Suppressor macrophage treated with lipopolysaccharide for 4 hours (primary cell): Measurements from ENCODE around the gene CD300H.
"Not testable (repeated sequence)": the region's sequence is repeated elsewhere in the genome, so short reads cannot be mapped to it uniquely, and the experiment has no call there.

Source experiments
- DNase-seq: peaks from one replicate; pipeline ENCODE4 v3.0.0-alpha.2; 2020

Gene CD300H

GRCh38 chr17:74525465-74525725 is 41.9 kb downstream of the CD300H start:
- DNase-seq, result no peak

GRCh38 chr17:74524653-74525464 is 42.5 kb downstream of the CD300H start:
- DNase-seq, result peak; percentile 70

- DNase-seq, result no peak
Measured at GRCh38 chr17:74523308-74523707, 44.0 kb downstream of the CD300H start.

GRCh38 chr17:74522381-74523105 is 44.8 kb downstream of the CD300H start:
- DNase-seq, result no peak

- peak; percentile 85 for DNase-seq
Measured at GRCh38 chr17:74521701-74522201, 45.6 kb downstream of the CD300H start.

GRCh38 chr17:74520790-74521480 is 46.4 kb downstream of the CD300H start:
- peak; percentile 96 for DNase-seq

- peak; percentile 53 for DNase-seq
Measured at GRCh38 chr17:74520016-74520434, 47.3 kb downstream of the CD300H start.

- DNase-seq, result not testable (repeated sequence)
Measured at GRCh38 chr17:74518413-74518981, 48.8 kb downstream of the CD300H start.

- peak; percentile 29 for DNase-seq
Measured at GRCh38 chr17:74516561-74517328, 50.6 kb downstream of the CD300H start.

- DNase-seq, result no peak
Measured at GRCh38 chr17:74515941-74516340, 51.4 kb downstream of the CD300H start.

GRCh38 chr17:74514632-74515334 is 52.5 kb downstream of the CD300H start:
- peak; percentile 39 for DNase-seq

- peak; percentile 56 for DNase-seq
Measured at GRCh38 chr17:74513987-74514631, 53.2 kb downstream of the CD300H start.

GRCh38 chr17:74512624-74513091 is 54.7 kb downstream of the CD300H start:
- peak; percentile 97 for DNase-seq

- peak; percentile 38 for DNase-seq
Measured at GRCh38 chr17:74512036-74512435, 55.3 kb downstream of the CD300H start.
